AG04449 (cell line): Measurements from ENCODE around the gene CMTM6.
A peak's percentile ranks its signal among the peaks of the same experiment; 100 is the strongest.

Source experiments
- CTCF ChIA-PET: fragments of 350-600 bp; formaldehyde crosslinking; extraction: SDS; loops from one replicate; lab custom pipeline; 2021; ENCODE audit warnings: antibody characterized with exemption; lab: Yijun Ruan, JAX
- POLR2A ChIA-PET: fragments of 400-600, 350-600 bp; formaldehyde crosslinking; extraction: SDS; loops from one replicate; lab custom pipeline; 2020; ENCODE audit warnings: antibody characterized with exemption, inconsistent platforms; lab: Yijun Ruan, JAX
- DNase-seq: peaks from one replicate; pipeline ENCODE4 v3.0.0-alpha.2; 2010; ENCODE audit warnings: low read depth, low spot score
- H3K4me3 ChIP-seq: 2 replicates; pipeline ENCODE4 v1.5.1; 2011; ENCODE audit warnings: low read depth, mild to moderate bottlenecking, control low read depth, low read length
- CTCF ChIP-seq: IDR thresholded peaks from one replicate; pipeline ENCODE4 v1.5.1; 2011; ENCODE audit warnings: mild to moderate bottlenecking, moderate library complexity, low read length, control low read depth, inconsistent platforms; ENCODE audit not compliant: insufficient read depth; ENCODE audit errors: missing control alignments

The CMTM6 gene

DNA sequence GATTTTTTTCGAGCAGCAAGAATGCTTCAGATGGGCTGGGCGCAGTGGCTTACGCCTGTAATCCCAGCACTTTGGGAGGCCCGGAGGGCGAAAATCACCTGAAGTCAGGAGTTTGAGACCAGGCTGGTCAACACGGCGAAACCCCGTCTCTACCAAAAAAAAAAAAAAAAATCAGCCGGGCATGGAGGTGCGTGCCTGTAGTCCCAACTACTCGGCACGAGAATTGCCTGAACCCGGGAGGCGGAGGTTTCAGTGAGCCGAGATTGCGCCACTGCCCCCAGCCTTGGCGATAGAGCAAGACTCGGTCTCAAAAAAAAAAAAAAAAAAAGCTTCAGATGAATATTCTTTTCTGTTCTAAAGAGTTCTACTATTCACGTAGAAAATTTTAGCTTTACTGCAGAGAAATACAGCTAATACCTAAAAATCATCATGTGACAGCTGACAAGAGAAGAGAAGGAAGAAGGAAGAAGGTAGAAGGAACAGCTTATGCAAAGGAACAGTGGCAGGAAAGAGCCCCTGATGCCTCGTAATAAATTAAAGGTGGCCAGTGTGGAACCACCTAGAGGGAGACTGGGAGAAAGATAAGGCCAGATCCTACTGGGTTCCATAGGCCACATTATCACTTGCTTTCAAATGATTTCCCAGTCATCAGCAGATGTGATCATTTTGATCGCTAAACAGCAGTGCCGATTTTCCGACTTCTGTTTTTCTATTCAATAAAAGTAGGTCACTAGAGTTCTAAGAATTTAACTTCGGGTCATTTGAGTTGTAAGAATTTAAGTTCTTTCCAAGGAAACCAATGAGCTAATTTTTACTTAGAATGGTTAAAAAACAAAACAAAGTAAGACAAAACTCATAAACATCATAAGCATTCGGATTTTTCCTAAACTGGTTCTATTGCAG lies 1.5 kb downstream of the CMTM6 start:
- no peak for TF ChIP-seq CTCF
- ChIA-PET CTCF (interaction anchor here (1.0 to 3.5 kb wide), 5 partner anchors 9 to 203 kb away, joined by 3 to 16 read pairs (median 3); no protein-coding TSS in a partner anchor), POLR2A (no interaction called here)
- H3K4me3 ChIP-seq, result peak overlapping the region; percentile 89
- no peak for DNase-seq

DNA sequence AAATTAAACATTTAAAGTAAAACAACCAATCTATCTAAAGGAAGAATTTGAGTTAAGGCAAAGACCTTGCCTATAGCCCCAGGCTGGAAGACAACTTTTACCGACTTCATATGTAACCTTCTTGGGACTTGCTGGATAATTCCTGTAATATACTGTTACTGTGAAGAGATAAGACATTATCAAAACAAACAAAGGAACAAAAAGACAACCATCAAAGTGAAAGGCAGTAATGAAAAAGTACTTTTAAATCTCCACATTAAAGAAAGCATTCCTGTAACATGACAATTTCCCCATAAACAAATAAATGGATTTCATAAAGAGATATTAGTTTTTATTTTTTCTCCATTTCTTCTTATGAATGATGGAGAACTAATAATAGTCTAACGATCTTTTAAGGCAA lies 2.4 kb downstream of the CMTM6 start:
- ChIA-PET POLR2A (no interaction called here), CTCF (interaction anchor here (0.6 to 3.5 kb wide), 3 partner anchors 10 to 1084 kb away, joined by 3 to 16 read pairs (median 15); no protein-coding TSS in a partner anchor)
- no peak for DNase-seq
- H3K4me3 ChIP-seq, result no peak overlapping the region
- no peak for TF ChIP-seq CTCF

DNA sequence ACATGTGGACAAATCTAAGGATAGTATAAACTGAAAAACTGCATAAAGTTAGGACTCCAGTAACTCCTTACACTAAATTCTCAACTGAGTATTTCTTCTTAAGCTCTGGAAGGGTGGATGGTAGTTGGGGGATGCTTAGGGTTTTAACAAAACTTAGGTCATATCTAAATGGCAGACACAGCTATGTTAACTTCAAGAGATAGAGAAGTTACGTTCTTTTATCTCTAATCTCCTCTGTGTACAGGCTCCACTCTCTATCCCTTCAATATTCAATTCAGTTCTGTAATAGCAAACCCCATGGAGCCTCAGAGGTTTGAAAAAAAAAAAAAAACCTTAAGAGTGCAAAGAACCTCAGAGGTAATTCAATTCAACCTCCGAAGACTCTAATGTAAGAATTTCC lies 3.1 kb downstream of the CMTM6 start:
- DNase-seq, result no peak
- TF ChIP-seq CTCF, result no peak
- no peak overlapping the region for H3K4me3 ChIP-seq
- CTCF ChIA-PET, result interaction anchor here (0.6 to 3.5 kb wide), 4 partner anchors 11 to 1084 kb away, joined by 3 to 16 read pairs (median 10); no protein-coding TSS in a partner anchor
- POLR2A ChIA-PET, result no interaction called here

DNA sequence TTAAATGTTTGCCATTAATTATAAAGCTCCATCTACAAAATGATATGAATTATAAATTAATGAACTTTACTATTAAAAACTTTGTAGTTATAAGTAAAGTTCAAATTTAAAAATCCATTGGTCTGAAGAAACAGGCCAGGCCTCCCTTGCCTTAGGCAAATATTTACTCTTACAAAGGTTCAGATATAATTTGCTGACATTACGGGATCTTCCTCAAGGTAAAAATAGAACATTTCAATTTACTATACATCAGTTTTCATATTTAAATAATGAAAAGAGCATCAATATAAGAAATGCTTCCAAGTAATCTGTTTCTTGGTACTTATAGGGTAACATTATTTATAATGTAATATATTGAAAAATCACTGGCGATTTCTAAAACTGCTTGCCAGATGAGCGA lies 3.7 kb downstream of the CMTM6 start:
- TF ChIP-seq CTCF, result no peak
- no peak for DNase-seq
- no peak overlapping the region for H3K4me3 ChIP-seq
- POLR2A ChIA-PET, result no interaction called here
- CTCF ChIA-PET, result interaction anchor here (1.4 to 3.4 kb wide), 2 partner anchors 11 to 323 kb away, joined by 4 to 16 read pairs; no protein-coding TSS in a partner anchor

DNA sequence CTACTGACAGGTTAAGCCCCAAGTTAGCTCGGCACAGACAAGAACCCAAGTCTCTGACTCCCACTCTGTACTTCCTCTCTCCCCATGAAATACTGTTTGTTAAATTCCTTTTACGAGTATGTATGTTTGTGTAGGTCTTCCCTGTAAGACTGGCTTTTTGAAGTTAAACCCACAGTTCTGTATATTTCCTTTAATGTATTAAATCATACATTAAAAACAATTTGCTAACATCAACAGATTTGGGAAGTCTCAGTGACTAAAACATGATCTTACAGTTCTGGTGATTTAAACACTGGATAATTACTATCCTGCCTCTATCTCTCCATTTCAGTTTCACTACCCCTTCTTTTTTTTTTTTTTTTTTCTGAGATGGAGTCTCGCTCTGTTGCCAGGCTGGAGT lies 4.4 kb downstream of the CMTM6 start:
- POLR2A ChIA-PET, result no interaction called here
- no peak for DNase-seq
- CTCF ChIA-PET, result interaction anchor here (1.4 kb wide), 1 partner anchor 322 kb away, joined by 4 read pairs; no protein-coding TSS in a partner anchor
- no peak overlapping the region for H3K4me3 ChIP-seq
- no peak for TF ChIP-seq CTCF

DNA sequence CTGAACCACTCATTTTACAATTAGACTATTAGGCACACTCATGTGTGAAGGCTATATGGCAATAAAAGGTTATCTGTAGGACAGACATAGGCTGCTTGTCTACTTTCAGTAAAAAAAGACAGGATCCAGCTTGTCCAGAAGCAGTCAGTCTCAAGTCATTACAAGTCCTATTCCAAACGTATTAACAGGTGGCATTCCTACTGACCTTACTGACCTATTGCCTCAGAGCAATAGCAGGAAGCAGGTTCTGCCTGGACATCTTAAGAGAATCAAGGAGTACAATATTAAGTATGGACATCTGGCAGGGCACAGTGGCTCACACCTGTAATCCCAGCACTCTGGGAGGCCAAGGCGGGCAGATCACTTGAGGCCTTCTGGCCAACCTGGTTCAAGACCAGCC lies 7.0 kb downstream of the CMTM6 start:
- no peak overlapping the region for H3K4me3 ChIP-seq
- no peak for TF ChIP-seq CTCF
- no peak for DNase-seq
- CTCF ChIA-PET, result no interaction called here
- POLR2A ChIA-PET, result no interaction called here
